ENCODE measurements around the gene CERCAM.

CERCAM gene

GRCh38 chr9:128429513-128430086 lies 8.9 kb downstream of the CERCAM start:
- H3K27ac ChIP-seq = peak overlapping the region; percentile 21
- no peak for DNase-seq (ENCODE audit: low spot score)
- POLR2A ChIA-PET (ENCODE audit: low non-redundant PET) = no interaction called here
- CTCF ChIA-PET = interaction anchor here (1.0 kb wide), 1 partner anchor 9 kb away, joined by 5 read pairs; no protein-coding TSS in a partner anchor
- no peak for TF ChIP-seq CTCF (conservative IDR thresholded peaks at IDR 0.05; ENCODE audit: low read depth)

GRCh38 chr9:128431207-128431606 lies 10.6 kb downstream of the CERCAM start:
- CTCF ChIA-PET = interaction anchor here (0.9 kb wide), 1 partner anchor 11 kb away, joined by 4 read pairs; no protein-coding TSS in a partner anchor
- no peak for TF ChIP-seq CTCF (conservative IDR thresholded peaks at IDR 0.05; ENCODE audit: low read depth)
- POLR2A ChIA-PET (ENCODE audit: low non-redundant PET) = no interaction called here
- H3K27ac ChIP-seq = no peak overlapping the region
- no peak for DNase-seq (ENCODE audit: low spot score)

GRCh38 chr9:128434340-128434739 lies 13.7 kb downstream of the CERCAM start:
- DNase-seq (ENCODE audit: low spot score) = no peak
- ChIA-PET POLR2A (ENCODE audit: low non-redundant PET) (no interaction called here), CTCF (no interaction called here)
- H3K27ac ChIP-seq = no peak overlapping the region; the same call in 1 of the 2 replicates
- TF ChIP-seq CTCF (conservative IDR thresholded peaks at IDR 0.05; ENCODE audit: low read depth) = no peak

- peak overlapping the region; percentile 5; the same call in 1 of the 2 replicates for H3K27ac ChIP-seq
- no peak for DNase-seq (ENCODE audit: low spot score)
- ChIA-PET CTCF (no interaction called here), POLR2A (ENCODE audit: low non-redundant PET) (no interaction called here)
- no peak for TF ChIP-seq CTCF (conservative IDR thresholded peaks at IDR 0.05; ENCODE audit: low read depth)
These were observed 15.0 kb downstream of the CERCAM start for GRCh38 chr9:128435611-128436010.

GRCh38 chr9:128438343-128439109 lies 17.9 kb downstream of the CERCAM start:
- TF ChIP-seq CTCF (conservative IDR thresholded peaks at IDR 0.05; ENCODE audit: low read depth) = peak; percentile 100
- DNase-seq (ENCODE audit: low spot score) = peak; percentile 90
- peak overlapping the region; percentile 37 for H3K27ac ChIP-seq
- POLR2A ChIA-PET (ENCODE audit: low non-redundant PET) = no interaction called here
- CTCF ChIA-PET = interaction anchor here (0.5 to 2.1 kb wide), 30 partner anchors 8 to 1638 kb away, joined by 3 to 18 read pairs (median 3); partner anchors contain the start of gene URM1

- POLR2A ChIA-PET (ENCODE audit: low non-redundant PET) = no interaction called here
- no peak for TF ChIP-seq CTCF (conservative IDR thresholded peaks at IDR 0.05; ENCODE audit: low read depth)
These were observed 18.6 kb downstream of the CERCAM start for GRCh38 chr9:128439273-128439672.

More at GRCh38 chr9:128439273-128439672, 18.6 kb downstream of the CERCAM start:
- CTCF ChIA-PET = interaction anchor here (0.5 to 2.1 kb wide), 25 partner anchors 8 to 1639 kb away, joined by 3 to 18 read pairs (median 5); partner anchors contain the start of gene URM1
- peak overlapping the region; percentile 37 for H3K27ac ChIP-seq
- no peak for DNase-seq (ENCODE audit: low spot score)
